Duodenal mucosa (tissue), 2 donors: ENCODE data around the gene GGCX.
"Not testable (repeated sequence)": the region's sequence is repeated elsewhere in the genome, so short reads cannot be mapped to it uniquely, and the experiment has no call there.

ENCODE experiments used
- H3K27ac ChIP-seq: one replicate; pipeline ENCODE4 v1.7.0; 2013; ENCODE audit warnings: low read depth, low read length
- H3K27me3 ChIP-seq, 2 donors: one replicate each; pipeline ENCODE4 v1.7.0; 2013; ENCODE audit warnings: low read length in 2 of 2, control low read depth in 1 of 2; ENCODE audit not compliant: insufficient read depth in 2 of 2, control insufficient read depth in 1 of 2
- H3K36me3 ChIP-seq, 2 donors: one replicate each; pipeline ENCODE4 v1.7.0; 2013; ENCODE audit warnings: low read length in 2 of 2, control low read depth in 1 of 2; ENCODE audit not compliant: insufficient read depth in 2 of 2, control insufficient read depth in 1 of 2
- H3K4me1 ChIP-seq, 2 donors: one replicate each; pipeline ENCODE4 v1.7.0; 2013; ENCODE audit warnings: low read length in 2 of 2, control low read depth in 1 of 2; ENCODE audit not compliant: insufficient read depth in 2 of 2, control insufficient read depth in 1 of 2
- H3K4me3 ChIP-seq, 2 donors: one replicate each; pipeline ENCODE4 v1.7.0; 2013; ENCODE audit warnings: low read length in 2 of 2, low read depth in 1 of 2
- H3K9ac ChIP-seq, 2 donors: one replicate each; pipeline ENCODE4 v1.7.0; 2013; ENCODE audit warnings: low read length in 2 of 2, low read depth in 1 of 2
- H3K9me3 ChIP-seq, 2 donors: one replicate each; pipeline ENCODE4 v1.7.0; 2013; ENCODE audit warnings: low read length in 2 of 2, control low read depth in 1 of 2; ENCODE audit not compliant: control insufficient read depth in 1 of 2

Gene GGCX

DNA sequence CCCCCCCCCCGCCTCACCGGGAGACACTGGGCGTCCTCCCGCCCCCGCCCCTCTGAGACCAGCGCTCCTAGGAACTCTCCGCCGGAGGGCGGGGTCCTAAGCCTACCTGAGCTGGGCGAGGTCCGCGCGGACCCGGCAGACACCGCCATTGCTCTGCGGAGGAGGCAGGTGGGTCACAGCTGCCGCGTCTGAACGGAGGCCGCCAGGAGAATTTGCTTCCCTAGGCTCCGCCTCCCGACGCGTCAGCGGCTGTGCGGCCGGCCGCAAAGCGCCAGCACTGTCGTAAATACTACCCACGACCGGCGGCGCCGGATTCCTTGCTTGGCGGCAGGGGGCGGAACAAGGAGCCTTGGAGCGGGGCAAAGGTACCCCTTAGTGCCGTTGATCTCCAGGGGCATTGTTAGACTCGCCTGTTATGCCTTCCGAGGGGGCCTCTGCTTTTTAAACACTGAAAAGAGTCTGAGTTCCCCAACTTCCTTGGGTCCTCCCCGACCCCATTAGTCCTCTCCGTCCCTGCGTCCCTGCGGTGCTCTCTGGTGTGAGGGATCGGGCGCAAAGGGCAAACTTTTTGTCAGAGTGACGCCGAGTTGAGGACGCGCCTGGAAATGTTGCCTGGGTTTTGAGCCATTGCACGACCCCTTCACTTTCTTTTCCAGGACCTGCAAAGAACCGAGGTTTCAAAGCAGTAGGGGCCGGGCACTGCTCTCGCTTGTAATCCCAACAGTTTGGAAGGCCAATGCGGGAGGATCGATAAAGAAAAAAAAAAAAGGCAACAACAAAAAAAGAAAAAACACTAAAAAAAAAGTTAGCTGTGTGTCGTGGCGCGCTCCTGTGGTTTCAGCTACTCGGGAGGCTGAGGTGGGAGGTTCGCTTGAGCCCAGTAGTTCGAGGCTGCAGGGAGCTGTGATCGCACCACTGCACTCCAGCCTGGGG lies at the start of gene GGCX:
GGCX (minus strand) TSS at position 214 of the 933 bp plus-strand sequence; CDS start at position 149, 65 bp downstream.
- Histone ChIP-seq H3K27me3 (no peaks in the 10 kb centered on the region), H3K9ac (peak within 1 kb of the TSS; percentile 83 to 96), H3K9me3 (no peaks in the 10 kb centered on the region), H3K27ac (peak within 1 kb of the TSS; percentile 76), H3K36me3 (peaks cover 2 to 17% of the 10 kb centered on the region in 2 donors), H3K4me1 (peaks cover 10 to 12% of the 10 kb centered on the region in 2 donors), H3K4me3 (peak within 1 kb of the TSS; percentile 78 to 98)

DNA sequence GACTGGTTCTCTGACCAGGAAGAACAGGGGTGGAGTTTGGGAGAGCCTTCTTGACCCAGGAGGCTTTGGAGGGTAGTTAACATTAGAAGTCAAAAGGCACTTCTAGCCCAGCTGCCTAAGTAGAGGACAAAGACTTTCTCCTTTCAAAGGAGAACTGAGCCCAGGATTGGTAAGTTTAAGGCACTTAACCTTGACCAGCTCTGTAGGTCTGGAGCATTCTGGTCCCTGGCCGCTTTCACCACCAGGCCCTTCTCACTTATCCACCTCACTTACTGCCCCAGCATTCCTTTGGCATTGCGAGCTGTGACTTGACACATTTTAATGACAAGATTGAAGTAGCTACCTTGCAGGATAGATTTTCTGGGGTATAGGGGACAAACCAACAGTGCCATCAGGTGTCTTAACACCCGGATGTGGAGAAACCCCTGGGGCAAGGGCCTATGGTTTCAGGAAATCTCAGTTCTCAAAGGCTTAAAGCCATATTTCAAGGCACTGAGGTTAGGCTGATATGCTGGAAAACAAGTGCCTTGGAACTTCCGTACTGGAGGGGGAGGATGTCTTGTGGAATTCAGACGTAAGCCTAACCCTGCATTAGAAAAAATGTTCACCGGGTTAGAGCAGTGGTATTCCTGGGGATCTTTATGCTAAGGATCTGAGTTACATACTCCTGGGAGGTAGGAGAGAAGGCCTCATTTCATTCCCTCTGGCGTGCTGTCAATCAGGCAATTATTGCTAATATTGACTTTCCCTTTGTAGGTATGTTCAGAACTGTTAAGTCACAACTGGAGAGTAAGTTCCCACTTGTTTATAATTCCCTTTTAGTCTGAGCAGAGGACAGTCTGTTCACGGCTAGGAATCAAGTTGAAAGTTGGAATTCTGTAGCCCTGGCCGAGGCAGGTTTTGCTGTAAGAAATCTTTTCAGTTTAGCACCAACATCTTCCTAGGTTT lies 46.2 kb upstream of the GGCX start:
- H3K4me1 ChIP-seq = peaks cover 13 to 25% of the 10 kb centered on the region in 2 donors

DNA sequence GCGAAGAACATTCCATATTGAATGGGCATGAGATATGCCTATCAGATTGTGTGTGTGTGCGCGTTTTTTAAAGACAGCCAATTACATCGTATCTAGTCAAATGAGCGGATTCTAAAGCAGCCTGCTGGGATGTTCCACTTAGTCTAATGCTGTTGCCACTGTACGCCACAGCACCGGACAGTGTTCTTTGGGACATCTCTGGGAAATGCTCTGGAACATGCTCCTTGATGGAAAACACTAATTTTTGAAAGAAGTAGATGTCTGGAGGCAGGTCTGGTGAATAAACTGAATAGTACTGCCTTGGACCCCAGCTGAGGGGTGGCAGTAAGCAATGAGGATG lies 44.8 kb upstream of the GGCX start:
- H3K36me3 ChIP-seq = peaks cover 23 to 35% of the 10 kb centered on the region in 2 donors
- no peak overlapping the region for H3K9ac ChIP-seq
- peaks cover 22 to 32% of the 10 kb centered on the region in 2 donors for H3K4me1 ChIP-seq
- H3K27me3 ChIP-seq = no peaks in the 10 kb centered on the region
- no peaks in the 10 kb centered on the region for H3K9me3 ChIP-seq
- no peak overlapping the region for H3K27ac ChIP-seq
- no peak overlapping the region for H3K4me3 ChIP-seq

More for the DNA sequence above, 46.2 kb upstream of the GGCX start:
- Histone ChIP-seq H3K27me3 (no peaks in the 10 kb centered on the region), H3K4me3 (no peak overlapping the region), H3K27ac (no peak overlapping the region), H3K9me3 (no peaks in the 10 kb centered on the region), H3K36me3 (peaks cover 23 to 35% of the 10 kb centered on the region in 2 donors), H3K9ac (no peak overlapping the region)

DNA sequence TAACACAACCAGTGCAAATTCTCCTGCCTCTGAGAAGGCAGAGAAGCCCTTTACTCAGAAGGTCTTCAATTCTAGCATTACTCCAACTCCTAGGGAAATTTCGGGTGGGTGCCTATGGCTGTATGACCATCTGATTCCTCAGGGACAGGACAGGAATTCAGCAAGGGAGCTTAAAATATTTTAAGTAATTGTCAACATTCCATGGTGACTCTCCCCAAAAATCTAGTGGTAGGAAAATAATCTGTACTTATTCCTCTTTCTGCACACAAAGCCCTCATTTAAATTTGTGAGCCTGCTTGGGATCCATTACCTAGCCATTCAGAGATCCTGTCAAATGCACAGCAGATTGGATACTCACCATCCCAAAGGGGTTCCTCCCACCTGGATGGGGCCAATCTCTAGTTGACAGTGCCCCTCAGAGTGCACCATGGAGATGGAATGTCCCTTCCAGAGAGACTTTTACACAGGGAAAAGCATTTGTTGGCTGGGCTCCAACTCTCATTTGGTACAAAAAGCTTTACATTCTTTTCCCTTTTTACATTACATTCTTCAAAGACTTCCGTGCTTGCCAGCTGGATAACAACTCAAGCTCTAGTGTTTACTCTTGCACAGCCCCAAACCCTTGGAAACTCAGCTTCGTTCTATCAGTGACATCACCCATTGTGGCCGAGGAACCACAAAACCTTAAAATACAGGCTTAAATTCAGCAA lies 44.3 kb upstream of the GGCX start:
- Histone ChIP-seq H3K9ac (no peak overlapping the region), H3K4me3 (no peak overlapping the region), H3K27ac (no peak overlapping the region)

DNA sequence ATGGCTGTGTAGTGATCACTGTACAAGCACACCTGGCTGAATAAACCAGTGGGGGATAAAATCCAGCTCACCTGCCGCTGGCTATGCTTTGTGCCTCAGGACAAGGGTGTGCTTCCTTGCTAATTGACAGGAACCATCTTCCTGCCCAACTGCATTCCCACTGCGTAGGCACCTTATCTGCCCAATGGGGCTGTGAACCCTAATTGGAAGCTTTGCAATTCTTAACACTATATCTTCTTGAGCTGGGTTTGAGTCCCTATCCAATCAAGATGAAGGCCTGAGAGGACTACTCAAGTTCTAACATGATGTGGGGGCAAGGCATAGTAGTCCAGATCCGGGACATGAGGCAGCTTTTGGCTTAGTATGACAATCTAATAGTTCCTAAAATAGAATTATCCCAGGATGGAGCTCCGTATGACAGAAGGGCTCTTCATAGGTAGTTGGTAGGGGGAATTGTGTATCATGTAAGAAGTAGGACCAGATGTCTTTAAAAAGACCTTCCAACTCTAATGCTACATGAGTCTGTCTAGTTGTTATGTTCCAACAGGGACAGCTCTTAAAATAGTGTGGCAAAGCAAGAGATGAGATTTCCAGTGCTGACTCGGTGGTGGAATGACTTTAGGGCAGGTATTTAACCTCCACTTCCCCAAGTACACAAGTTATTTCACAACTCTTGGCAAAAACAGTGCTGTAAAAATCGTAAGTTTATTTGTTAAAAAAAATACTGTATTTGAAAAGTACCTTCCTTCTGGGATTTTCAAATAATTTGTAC lies 43.5 kb upstream of the GGCX start:
- Histone ChIP-seq H3K4me1 (peaks cover 18 to 24% of the 10 kb centered on the region in 2 donors), H3K27ac (no peak overlapping the region), H3K9ac (no peak overlapping the region), H3K36me3 (peaks cover 23 to 34% of the 10 kb centered on the region in 2 donors), H3K9me3 (no peaks in the 10 kb centered on the region), H3K4me3 (no peak overlapping the region), H3K27me3 (no peaks in the 10 kb centered on the region)

More for the DNA sequence above, 44.3 kb upstream of the GGCX start:
- Histone ChIP-seq H3K36me3 (peaks cover 23 to 35% of the 10 kb centered on the region in 2 donors), H3K4me1 (peaks cover 23 to 29% of the 10 kb centered on the region in 2 donors), H3K27me3 (no peaks in the 10 kb centered on the region), H3K9me3 (no peaks in the 10 kb centered on the region)

DNA sequence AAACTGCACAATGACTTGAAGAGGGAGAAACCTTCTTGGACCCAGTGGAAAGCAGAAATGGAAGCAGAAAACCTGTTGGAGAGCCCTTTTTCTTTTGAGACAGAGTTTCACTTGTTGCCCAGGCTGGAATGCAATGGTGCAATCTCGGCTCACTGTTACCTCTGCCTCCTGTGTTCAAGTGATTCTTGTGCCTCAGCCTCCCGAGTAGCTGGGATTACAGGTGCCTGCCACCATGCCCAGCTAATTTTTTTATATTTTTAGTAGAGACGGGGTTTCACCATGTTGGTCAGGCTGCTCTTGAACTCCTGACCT lies 42.8 kb upstream of the GGCX start:
- H3K27ac ChIP-seq, H3K27me3 ChIP-seq, H3K9me3 ChIP-seq, H3K4me3 ChIP-seq: not testable (repeated sequence)
- H3K36me3 ChIP-seq = peaks cover 21 to 38% of the 10 kb centered on the region in 2 donors
- peaks cover 18 to 24% of the 10 kb centered on the region in 2 donors for H3K4me1 ChIP-seq
- peak overlapping the region in 1 of 2 donors; percentile 2 for H3K9ac ChIP-seq

DNA sequence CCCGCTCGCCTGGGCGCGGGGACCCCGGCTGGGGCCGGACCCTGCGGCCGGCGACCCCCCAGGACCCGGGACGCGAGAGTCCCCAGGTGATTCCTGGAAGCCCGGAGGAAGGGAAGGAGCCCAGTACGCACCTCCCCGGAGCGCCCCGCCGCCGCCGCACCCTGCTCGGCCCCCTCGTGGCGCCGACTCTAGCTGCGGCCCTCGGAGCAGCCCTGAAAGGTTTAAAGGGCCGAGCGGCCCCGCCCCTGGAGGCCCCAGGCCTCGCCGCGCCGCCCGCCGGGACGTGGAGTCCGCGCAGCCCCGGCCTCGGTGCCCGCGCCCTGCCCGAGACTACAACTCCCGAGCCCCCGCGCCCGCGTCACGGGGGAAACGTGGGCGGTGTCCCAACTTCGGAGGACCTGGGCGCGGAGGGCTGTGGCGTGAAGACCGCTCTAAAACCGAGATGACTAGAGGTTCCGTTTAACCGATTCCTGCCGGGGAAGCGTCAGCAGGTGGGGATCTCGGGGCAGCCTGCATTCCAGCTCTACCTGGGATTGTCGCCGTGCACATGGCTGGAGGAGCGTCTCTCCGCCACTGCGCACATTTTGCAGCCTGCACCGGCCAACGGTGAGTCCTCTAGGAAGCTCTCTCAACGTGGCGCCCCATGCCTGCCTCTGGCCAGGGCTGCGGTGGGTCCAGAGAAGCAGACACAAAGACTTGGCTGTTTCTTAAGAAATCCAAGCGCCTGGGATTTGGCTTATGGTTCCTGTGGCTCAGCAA lies 41.4 kb upstream of the GGCX start, which contains the start of gene TMEM150A:
TMEM150A (minus strand) TSS at position 223 of the 759 bp plus-strand sequence. CDS start 750 bp downstream, outside the sequence.
- H3K4me1 ChIP-seq = peaks cover 24 to 25% of the 10 kb centered on the region in 2 donors
- H3K9ac ChIP-seq = peak within 1 kb of the TSS; percentile 66 to 78
- peak within 1 kb of the TSS; percentile 63 for H3K27ac ChIP-seq
- H3K9me3 ChIP-seq = no peaks in the 10 kb centered on the region
- peak within 1 kb of the TSS; percentile 88 to 92 for H3K4me3 ChIP-seq
- H3K36me3 ChIP-seq = peaks cover 10 to 34% of the 10 kb centered on the region in 2 donors
- no peaks in the 10 kb centered on the region for H3K27me3 ChIP-seq

DNA sequence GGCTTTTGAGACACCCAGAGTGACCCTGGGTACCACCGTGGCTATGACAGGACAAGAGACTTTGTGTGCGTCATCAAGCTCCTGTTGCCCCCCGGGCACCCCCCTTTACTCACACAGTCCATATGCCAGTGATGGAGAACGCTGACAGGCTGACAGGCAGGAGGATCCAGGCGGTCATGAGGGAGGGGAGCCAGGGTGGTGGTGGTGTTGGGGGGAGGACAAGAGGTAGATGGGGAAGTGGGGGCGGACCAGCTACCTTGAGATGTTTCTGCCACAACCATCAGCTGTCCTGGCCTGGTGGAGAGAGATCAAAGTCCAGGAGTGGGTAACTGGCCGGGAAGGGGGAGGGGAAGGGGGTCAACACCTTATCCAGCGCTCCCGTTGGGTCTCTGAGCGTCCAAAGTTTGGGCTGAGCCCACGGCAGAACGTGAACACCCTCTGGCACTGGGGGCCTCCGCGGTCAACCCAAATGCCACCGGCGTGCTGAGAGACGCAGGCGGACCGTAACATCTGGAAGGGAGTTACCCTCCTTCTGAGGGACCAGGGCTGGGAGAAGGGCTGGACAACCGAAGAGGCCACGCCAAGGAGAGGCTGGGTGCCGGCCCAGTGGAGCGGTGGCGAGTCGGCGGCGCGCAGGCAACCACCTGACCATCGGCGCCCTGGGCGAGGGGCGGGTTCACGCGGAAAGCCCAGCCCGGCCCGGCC lies 40.6 kb upstream of the GGCX start:
- peak overlapping the region; percentile 88 to 92 for H3K4me3 ChIP-seq
- H3K27me3 ChIP-seq = no peaks in the 10 kb centered on the region
- no peaks in the 10 kb centered on the region for H3K9me3 ChIP-seq
- H3K36me3 ChIP-seq = peaks cover 9 to 34% of the 10 kb centered on the region in 2 donors
- H3K4me1 ChIP-seq = peaks cover 30 to 32% of the 10 kb centered on the region in 2 donors
- peak overlapping the region; percentile 63 for H3K27ac ChIP-seq
- H3K9ac ChIP-seq = peak overlapping the region; percentile 66 to 78
